Measurements from ENCODE around the gene GAST. TPM values are rescaled to one million over a fixed set of nuclear protein-coding genes. Genes with fewer than 3 reads are reported as not detected.

The GAST gene
- total and polyA plus RNA-seq, 9 of the 15 experiments (the other 6 are each of a cell fraction or from before 2014, with no cell fraction given), result not detected

- POLR2A ChIA-PET, result interaction anchor here (0.6 to 9.1 kb wide), 6 partner anchors 7 to 598 kb away, joined by 3 to 406 read pairs (median 3); partner anchors contain the start of gene EIF1
- no peak for FAIRE-seq
- TF ChIP-seq NCOA1 (IDR thresholded peaks at IDR 0.05; ENCODE audit: low read depth) (no peak), PRDM10 (IDR thresholded peaks at IDR 0.05; ENCODE audit: partially characterized antibody) (peak; percentile 72)
These were observed 28.6 kb upstream of the GAST start for GRCh38 chr17:41683441-41684007.

More at GRCh38 chr17:41683441-41684007, 28.6 kb upstream of the GAST start:
- intact Hi-C loops (cut with micrococcal nuclease) (no loop called here), in situ Hi-C loops (cut with MboI) (no loop called here)
- Histone ChIP-seq H3K9me3 (replicated peaks; ENCODE audit: control insufficient read depth, insufficient read depth, low read depth, low read length) (no peaks in the 10 kb centered on the region), H3K4me3 (no peak overlapping the region), H4K20me1 (replicated peaks; ENCODE audit: control insufficient read depth, insufficient read depth, low read length) (no peaks in the 10 kb centered on the region), H3K4me1 (replicated peaks in 1 of 2; ENCODE audit: control insufficient read depth in 2 of 2, insufficient read depth in 2 of 2, low read length in 2 of 2) (peaks cover 26 to 27% of the 10 kb centered on the region in 2 experiments), H3K4me2 (ENCODE audit: insufficient read depth, low read length) (no peak overlapping the region), H3K27ac (ENCODE audit: extremely low read depth, low read depth, low read length) (no peak overlapping the region), H2AFZ (ENCODE audit: low read depth, low read length) (no peak overlapping the region), H3K79me2 (ENCODE audit: control insufficient read depth, insufficient read depth, low read length) (peaks cover 7% of the 10 kb centered on the region; the same call in 2 of the 3 replicates), H3K27me3 (ENCODE audit: control insufficient read depth in 2 of 2, insufficient read depth in 2 of 2, low read length in 2 of 2) (no peaks in the 10 kb centered on the region), H3K9me1 (ENCODE audit: control insufficient read depth, insufficient read depth, low read length) (no peaks in the 10 kb centered on the region), H3K36me3 (ENCODE audit: control insufficient read depth, insufficient read depth, low read length) (no peaks in the 10 kb centered on the region), H3K9ac (ENCODE audit: insufficient read depth in 1 of 2, low read depth in 2 of 2, low read length in 2 of 2) (peak overlapping the region in 1 of 2 experiments; percentile 29; a peak in 1 of 4 replicates)
- 42% methylated on average over 8 of the region's 8 CpGs for WGBS (ENCODE audit: insufficient coverage, low coverage, missing lambda C conversion rate)
- DNase-seq (ENCODE audit: extremely low read depth in 1 of 4, low spot score in 3 of 4) (no peak), ATAC-seq (no peak)
- CTCF ChIA-PET (ENCODE audit: low intra/inter-chr PET ratio), result no interaction called here
- BruUV-seq (replicated peaks), result no TSS peak
